ENCODE measurements around the gene TUSC2. TPM values are rescaled to one million over a fixed set of nuclear protein-coding genes. Genes with fewer than 3 reads are reported as not detected.

The TUSC2 gene
- total and polyA plus RNA-seq, 2 of the 13 experiments (the other 11 are each of a cell fraction or from before 2014, with no cell fraction given): 36.7 to 39.1 TPM

DNA sequence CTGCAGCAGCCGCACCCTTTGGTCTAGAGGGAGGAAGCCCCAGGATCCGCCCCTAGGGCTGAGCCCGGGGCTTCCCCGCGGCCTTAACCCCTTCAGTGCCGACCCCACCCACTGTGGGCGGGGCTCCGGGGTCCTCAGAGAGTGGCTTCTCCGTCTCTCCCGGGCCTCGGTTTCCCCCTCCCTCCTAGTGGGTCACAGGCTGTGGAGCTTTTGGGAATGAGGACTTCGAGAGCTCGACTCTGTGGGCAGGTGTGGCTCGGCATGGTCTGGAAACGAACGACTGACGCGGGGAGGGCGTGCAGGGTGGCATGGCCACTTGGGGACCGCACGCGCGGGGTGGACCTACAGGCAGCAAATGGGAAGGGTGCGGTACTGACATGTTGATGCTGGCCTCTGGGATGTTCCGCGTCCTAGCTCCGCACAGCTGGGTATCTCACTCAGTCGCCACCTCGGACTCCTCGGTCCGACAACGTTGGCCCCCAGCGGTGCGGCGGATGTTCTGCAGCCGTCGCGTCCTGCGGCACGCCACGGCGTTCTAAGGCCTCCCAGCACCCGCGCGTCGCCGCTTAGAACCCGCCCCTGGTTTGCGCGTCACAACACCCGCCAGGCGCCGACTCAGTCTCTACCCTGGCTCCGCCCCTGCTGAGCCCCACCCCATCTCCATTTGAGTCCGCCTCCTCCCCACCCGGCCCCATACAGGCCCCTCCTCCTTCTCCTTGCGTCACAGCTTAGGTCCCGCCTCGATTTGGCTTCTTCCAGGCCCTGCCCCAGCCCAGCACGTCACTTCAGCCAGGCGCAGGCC lies 29.0 kb downstream of the TUSC2 start, which contains the start of the genes HYAL3 and NAA80 (continued):
- TF ChIP-seq ZNF263 (CRISPR knock-in tag; IDR thresholded peaks at IDR 0.05) (no peak), TEF (CRISPR knock-in tag; IDR thresholded peaks at IDR 0.05) (no peak), HMGXB3 (CRISPR knock-in tag; IDR thresholded peaks at IDR 0.05; ENCODE audit: borderline replicate concordance) (no peak), MTA1 (CRISPR knock-in tag; IDR thresholded peaks at IDR 0.05; ENCODE audit: borderline replicate concordance) (0 out of 2 replicates have a peak, but pooled peaks have one; percentile 57), ETV6 (CRISPR knock-in tag; conservative IDR thresholded peaks at IDR 0.05) (0 out of 2 replicates have a peak, but pooled peaks have one; percentile 22), ZBED4 (CRISPR knock-in tag; IDR thresholded peaks at IDR 0.05; ENCODE audit: borderline replicate concordance) (no peak)
- TF ChIP-seq, protein P1, sequence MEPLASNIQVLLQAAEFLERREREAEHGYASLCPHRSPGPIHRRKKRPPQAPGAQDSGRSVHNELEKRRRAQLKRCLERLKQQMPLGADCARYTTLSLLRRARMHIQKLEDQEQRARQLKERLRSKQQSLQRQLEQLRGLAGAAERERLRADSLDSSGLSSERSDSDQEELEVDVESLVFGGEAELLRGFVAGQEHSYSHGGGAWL (CRISPR knock-in tag; IDR thresholded peaks at IDR 0.05): no peak; the same call in 1 of the 2 replicates

Data from HepG2 (cell line).